ENCODE results near the gene PAK5. TPM values are rescaled to one million over a fixed set of nuclear protein-coding genes. Genes with fewer than 3 reads are reported as not detected.

Gene PAK5
- total and polyA plus RNA-seq, 2 donors (not counting 1 experiment from before 2014, with no cell fraction given): not detected

GRCh38 chr20:9574181-9574580 is 264.7 kb downstream of the PAK5 start:
- Histone ChIP-seq H2AFZ (ENCODE audit: insufficient read depth, low read depth, low read length, poor library complexity, severe bottlenecking) (no peak overlapping the region), H4K20me1 (ENCODE audit: control insufficient read depth, insufficient read depth, low read length, poor library complexity, severe bottlenecking) (no peaks in the 10 kb centered on the region), H3K79me2 (ENCODE audit: control insufficient read depth, insufficient read depth, low read length) (no peaks in the 10 kb centered on the region), H3K27me3 (replicated peaks in 1 of 4; ENCODE audit: control extremely low read depth in 1 of 4, control insufficient read depth in 3 of 4, insufficient read depth in 4 of 4, low read length in 3 of 4) (peaks cover 0 to 6% (median 1%) of the 10 kb centered on the region in 4 experiments), H3K4me2 (replicated peaks; ENCODE audit: low read depth, low read length, poor library complexity, severe bottlenecking) (no peak overlapping the region), H3K36me3 (replicated peaks in 1 of 2; ENCODE audit: control extremely low read depth in 1 of 2, control insufficient read depth in 1 of 2, extremely low read depth in 1 of 2, insufficient read depth in 2 of 2, low read length in 1 of 2) (no peaks in the 10 kb centered on the region), H3K4me1 (ENCODE audit: control insufficient read depth in 2 of 2, insufficient read depth in 2 of 2, low read length in 2 of 2) (no peaks in the 10 kb centered on the region), H3K9ac (ENCODE audit: low read length) (no peak overlapping the region), H3K27ac (ENCODE audit: low read length in 2 of 2) (no peak overlapping the region), H3K4me3 (ENCODE audit: control extremely low read depth in 1 of 5, extremely low read depth in 1 of 5, insufficient read depth in 1 of 5, low read depth in 2 of 5, low read length in 4 of 5) (no peak overlapping the region), H3K9me3 (ENCODE audit: control extremely low read depth in 1 of 3, control insufficient read depth in 2 of 3, insufficient read depth in 1 of 3, low read length in 2 of 3) (no peaks in the 10 kb centered on the region)
- ChIA-PET CTCF (no interaction called here), POLR2A (no interaction called here)
- TF ChIP-seq EZH2 (IDR thresholded peaks at IDR 0.05; ENCODE audit: borderline replicate concordance, insufficient read depth, low read depth, low read length, poor library complexity, severe bottlenecking): no peak
- TF ChIP-seq CTCF (IDR thresholded peaks at IDR 0.05): no peak
- Mint-ChIP-seq H3K9me3 (ENCODE audit: insufficient read depth) (no peaks in the 10 kb centered on the region), H3K4me3 (no peak overlapping the region), H3K27ac (no peak overlapping the region), H3K27me3 (peaks cover 9% of the 10 kb centered on the region), H3K4me1 (no peaks in the 10 kb centered on the region)
- 58% methylated on average over 5 of the region's 7 CpGs for WGBS (ENCODE audit: insufficient coverage)
- intact Hi-C loops (cut with micrococcal nuclease): no loop called here
- no peak for ATAC-seq (ENCODE audit: low read depth)
- DNase-seq: no peak

DNA sequence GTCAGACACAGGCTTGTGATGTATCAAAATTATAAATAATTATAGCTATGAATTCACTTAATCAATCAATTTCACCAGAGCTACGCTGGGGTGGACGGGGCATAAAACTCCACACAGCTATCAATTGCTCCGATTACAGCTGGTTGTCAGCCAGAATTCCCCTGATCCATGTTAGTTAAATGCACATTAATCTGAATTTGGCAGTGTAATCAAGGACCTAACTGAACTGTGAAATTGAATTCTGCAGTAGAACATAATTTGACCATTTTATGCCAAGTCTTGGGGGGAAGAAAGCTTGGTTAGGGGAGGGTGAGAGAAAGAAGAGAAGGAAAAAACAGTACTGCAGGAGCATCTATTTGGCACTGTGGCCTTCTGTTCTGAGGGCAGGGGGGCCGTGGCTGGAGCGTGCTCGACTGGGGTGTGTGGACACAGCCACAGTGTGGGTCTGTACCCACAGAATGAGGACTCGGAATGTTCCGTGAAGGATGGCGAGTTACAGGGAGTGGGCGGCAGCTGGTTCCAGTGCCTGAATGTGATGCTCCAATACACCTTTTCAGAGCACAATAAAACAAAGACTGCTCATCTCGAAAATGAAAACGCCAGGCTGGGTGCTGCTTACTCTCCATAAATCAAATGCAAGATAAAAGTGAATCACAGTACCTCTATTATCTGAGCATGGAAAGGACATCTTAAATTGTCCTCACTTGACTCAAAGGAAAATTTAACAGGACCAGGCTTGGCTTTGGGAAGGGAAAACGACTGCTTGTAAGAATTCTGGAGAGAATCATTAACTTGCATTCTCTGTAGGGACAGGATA is 265.3 kb downstream of the PAK5 start:
- Mint-ChIP-seq H3K4me3 (no peak overlapping the region), H3K9me3 (ENCODE audit: insufficient read depth) (no peaks in the 10 kb centered on the region), H3K27ac (no peak overlapping the region), H3K27me3 (peaks cover 9% of the 10 kb centered on the region), H3K4me1 (no peaks in the 10 kb centered on the region)
- no peak overlapping the region for H3K9ac ChIP-seq (ENCODE audit: low read length)
- ATAC-seq (ENCODE audit: low read depth): no peak
- H3K27me3 ChIP-seq (replicated peaks in 1 of 4; ENCODE audit: control extremely low read depth in 1 of 4, control insufficient read depth in 3 of 4, insufficient read depth in 4 of 4, low read length in 3 of 4): peaks cover 0 to 6% (median 1%) of the 10 kb centered on the region in 4 experiments
- DNase-seq: no peak
- TF ChIP-seq EZH2 (IDR thresholded peaks at IDR 0.05; ENCODE audit: borderline replicate concordance, insufficient read depth, low read depth, low read length, poor library complexity, severe bottlenecking) (no peak), CTCF (IDR thresholded peaks at IDR 0.05) (no peak)
- no peaks in the 10 kb centered on the region for H4K20me1 ChIP-seq (ENCODE audit: control insufficient read depth, insufficient read depth, low read length, poor library complexity, severe bottlenecking)
- no peak overlapping the region for H2AFZ ChIP-seq (ENCODE audit: insufficient read depth, low read depth, low read length, poor library complexity, severe bottlenecking)
- no peak overlapping the region for H3K4me3 ChIP-seq (ENCODE audit: control extremely low read depth in 1 of 5, extremely low read depth in 1 of 5, insufficient read depth in 1 of 5, low read depth in 2 of 5, low read length in 4 of 5)
- H3K4me1 ChIP-seq (ENCODE audit: control insufficient read depth in 2 of 2, insufficient read depth in 2 of 2, low read length in 2 of 2): no peaks in the 10 kb centered on the region
- POLR2A ChIA-PET: no interaction called here
- intact Hi-C loops (cut with micrococcal nuclease): no loop called here
- no peaks in the 10 kb centered on the region for H3K9me3 ChIP-seq (ENCODE audit: control extremely low read depth in 1 of 3, control insufficient read depth in 2 of 3, insufficient read depth in 1 of 3, low read length in 2 of 3)
- CTCF ChIA-PET: no interaction called here
- 60% methylated on average over 8 of the region's 13 CpGs for WGBS (ENCODE audit: insufficient coverage)
- no peaks in the 10 kb centered on the region for H3K36me3 ChIP-seq (replicated peaks in 1 of 2; ENCODE audit: control extremely low read depth in 1 of 2, control insufficient read depth in 1 of 2, extremely low read depth in 1 of 2, insufficient read depth in 2 of 2, low read length in 1 of 2)
- H3K4me2 ChIP-seq (replicated peaks; ENCODE audit: low read depth, low read length, poor library complexity, severe bottlenecking): no peak overlapping the region
- no peaks in the 10 kb centered on the region for H3K79me2 ChIP-seq (ENCODE audit: control insufficient read depth, insufficient read depth, low read length)
- no peak overlapping the region for H3K27ac ChIP-seq (ENCODE audit: low read length in 2 of 2)

All from B cell (primary cell).